Measurements from ENCODE around the gene MYLIP. TPM values are rescaled to one million over a fixed set of nuclear protein-coding genes. Genes with fewer than 3 reads are reported as not detected.

The MYLIP gene
- total RNA-seq, 1 experiment from 2014 or later: 48.1 TPM

- Mint-ChIP-seq H3K4me1 (ENCODE audit: low read depth, unreplicated experiment) (peaks cover 6% of the 10 kb centered on the region), H3K27ac (ENCODE audit: unreplicated experiment) (no peak overlapping the region), H3K27me3 (ENCODE audit: insufficient read depth, unreplicated experiment) (peaks cover 3% of the 10 kb centered on the region), H3K36me3 (ENCODE audit: insufficient read depth, unreplicated experiment) (no peaks in the 10 kb centered on the region), H3K9me3 (ENCODE audit: unreplicated experiment) (no peaks in the 10 kb centered on the region), H3K4me3 (ENCODE audit: unreplicated experiment) (no peak overlapping the region)
- POLR2A ChIA-PET: no interaction called here
- H3K4me1 ChIP-seq: no peaks in the 10 kb centered on the region
- intact Hi-C loops (cut with micrococcal nuclease; ENCODE audit: unreplicated experiment): no loop called here
- no peaks in the 10 kb centered on the region for H3K27me3 ChIP-seq (replicated peaks; ENCODE audit: control insufficient read depth, insufficient read depth, low read length)
- BruUV-seq (replicated peaks): no TSS peak
- DNase-seq: no peak
- CTCF ChIA-PET: interaction anchor here (0.6 kb wide), 1 partner anchor 81 kb away, joined by 3 read pairs; no protein-coding TSS in a partner anchor
- no peaks in the 10 kb centered on the region for H3K36me3 ChIP-seq (ENCODE audit: control insufficient read depth, insufficient read depth, low read length)
- TF ChIP-seq CTCF (IDR thresholded peaks at IDR 0.05; ENCODE audit: insufficient read depth in 1 of 2, low read depth in 1 of 2, low read length in 1 of 2, severe bottlenecking in 1 of 2, unreplicated experiment in 1 of 2): no peak
- no peaks in the 10 kb centered on the region for H3K9me3 ChIP-seq
- H3K4me3 ChIP-seq (ENCODE audit: low read depth, low read length): no peak overlapping the region
These were observed 6.7 kb upstream of the MYLIP start for GRCh38 chr6:16122197-16122596.

GRCh38 chr6:16124198-16125180 is 4.4 kb upstream of the MYLIP start:
- Histone ChIP-seq H3K27me3 (replicated peaks; ENCODE audit: control insufficient read depth, insufficient read depth, low read length) (no peaks in the 10 kb centered on the region), H3K9me3 (no peaks in the 10 kb centered on the region), H3K36me3 (ENCODE audit: control insufficient read depth, insufficient read depth, low read length) (no peaks in the 10 kb centered on the region), H3K4me3 (ENCODE audit: low read depth, low read length) (no peak overlapping the region), H3K4me1 (no peaks in the 10 kb centered on the region)
- CTCF ChIA-PET: no interaction called here
- no peak for DNase-seq
- POLR2A ChIA-PET: no interaction called here
- Mint-ChIP-seq H3K27ac (ENCODE audit: unreplicated experiment) (no peak overlapping the region), H3K4me3 (ENCODE audit: unreplicated experiment) (no peak overlapping the region), H3K27me3 (ENCODE audit: insufficient read depth, unreplicated experiment) (peaks cover 3% of the 10 kb centered on the region), H3K4me1 (ENCODE audit: low read depth, unreplicated experiment) (peaks cover 6% of the 10 kb centered on the region), H3K36me3 (ENCODE audit: insufficient read depth, unreplicated experiment) (peaks cover 10% of the 10 kb centered on the region), H3K9me3 (ENCODE audit: unreplicated experiment) (no peaks in the 10 kb centered on the region)
- no peak for TF ChIP-seq CTCF (IDR thresholded peaks at IDR 0.05; ENCODE audit: insufficient read depth in 1 of 2, low read depth in 1 of 2, low read length in 1 of 2, severe bottlenecking in 1 of 2, unreplicated experiment in 1 of 2)
- no TSS peak for BruUV-seq (replicated peaks)
- intact Hi-C loops (cut with micrococcal nuclease; ENCODE audit: unreplicated experiment): no loop called here

DNA sequence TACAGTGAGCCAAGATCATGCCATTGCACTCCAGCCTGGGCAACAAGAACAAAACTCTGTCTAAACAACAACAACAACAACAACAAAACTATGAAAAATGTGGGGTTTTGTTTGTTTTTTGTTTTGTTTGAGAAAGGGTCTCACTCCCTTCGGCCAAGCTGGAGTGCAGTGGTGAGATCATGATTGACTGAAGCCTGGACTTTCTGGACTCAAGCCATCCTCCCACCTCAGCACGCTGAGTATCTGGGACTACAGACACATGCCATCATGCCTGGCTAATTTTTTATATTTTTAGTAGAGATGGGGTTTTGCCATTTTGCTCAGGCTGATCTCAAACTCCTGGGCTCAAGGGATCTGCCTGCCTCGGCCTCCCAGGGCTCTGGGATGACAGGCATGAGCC is 2.8 kb upstream of the MYLIP start:
- no peak overlapping the region for H3K27ac Mint-ChIP-seq (ENCODE audit: unreplicated experiment)
- TF ChIP-seq CTCF (IDR thresholded peaks at IDR 0.05; ENCODE audit: insufficient read depth in 1 of 2, low read depth in 1 of 2, low read length in 1 of 2, severe bottlenecking in 1 of 2, unreplicated experiment in 1 of 2): no peak
- ChIA-PET CTCF (no interaction called here), POLR2A (no interaction called here)
- peaks cover 1% of the 10 kb centered on the region; the same call in 1 of the 2 replicates for H3K4me1 ChIP-seq
- H3K27me3 Mint-ChIP-seq (ENCODE audit: insufficient read depth, unreplicated experiment): no peaks in the 10 kb centered on the region
- H3K27me3 ChIP-seq (replicated peaks; ENCODE audit: control insufficient read depth, insufficient read depth, low read length): no peaks in the 10 kb centered on the region
- no peak overlapping the region for H3K4me3 ChIP-seq (ENCODE audit: low read depth, low read length)
- peaks cover under 1% of the 10 kb centered on the region for H3K4me1 Mint-ChIP-seq (ENCODE audit: low read depth, unreplicated experiment)
- H3K36me3 ChIP-seq (ENCODE audit: control insufficient read depth, insufficient read depth, low read length): no peaks in the 10 kb centered on the region
- intact Hi-C loops (cut with micrococcal nuclease; ENCODE audit: unreplicated experiment): no loop called here
- no peaks in the 10 kb centered on the region for H3K9me3 ChIP-seq
- no peaks in the 10 kb centered on the region for H3K9me3 Mint-ChIP-seq (ENCODE audit: unreplicated experiment)
- BruUV-seq (replicated peaks): no TSS peak
- peaks cover 25% of the 10 kb centered on the region for H3K36me3 Mint-ChIP-seq (ENCODE audit: insufficient read depth, unreplicated experiment)
- no peak overlapping the region for H3K4me3 Mint-ChIP-seq (ENCODE audit: unreplicated experiment)
- no peak for DNase-seq
